ENCODE data around the gene TMEM150C. TPM values are rescaled to one million over a fixed set of nuclear protein-coding genes. Genes with fewer than 3 reads are reported as not detected.

The TMEM150C gene
- total RNA-seq, 1 donor from 2014 or later, result 7.3 TPM

GRCh38 chr4:82489987-82490386 is 71.8 kb downstream of the TMEM150C start:
- H3K36me3 Mint-ChIP-seq (ENCODE audit: insufficient read depth), result peaks cover 2% of the 10 kb centered on the region
- no peak overlapping the region for H3K27ac Mint-ChIP-seq
- H3K4me3 Mint-ChIP-seq (ENCODE audit: low read depth), result no peak overlapping the region
- H3K27me3 Mint-ChIP-seq, result no peaks in the 10 kb centered on the region
- H3K4me1 Mint-ChIP-seq (ENCODE audit: low read depth), result no peaks in the 10 kb centered on the region
- no peaks in the 10 kb centered on the region for H3K9me3 Mint-ChIP-seq (ENCODE audit: low read depth)
- TF ChIP-seq CTCF (IDR thresholded peaks at IDR 0.05; ENCODE audit: unreplicated experiment), result no peak
- no peak for DNase-seq (ENCODE audit: low spot score, unreplicated experiment)

DNA sequence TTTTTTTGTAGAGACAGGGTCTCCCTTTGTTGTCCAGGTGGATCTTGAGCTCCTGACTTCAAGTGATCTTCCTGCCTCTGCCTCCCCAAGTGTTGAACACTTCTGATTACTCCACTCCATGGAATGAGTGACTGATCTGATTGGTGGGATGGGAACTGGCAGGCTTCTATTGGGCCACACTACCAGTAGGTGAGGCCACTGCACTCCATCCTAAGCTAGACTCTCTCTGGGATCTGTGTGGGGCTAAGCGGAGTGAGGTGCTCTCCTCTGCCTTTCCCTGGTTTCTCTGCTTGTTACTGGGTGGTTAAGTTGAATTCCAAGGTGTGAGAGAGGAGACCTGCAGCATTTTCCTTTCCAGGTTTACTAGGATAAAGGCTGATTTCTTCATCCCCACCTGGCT is 72.7 kb downstream of the TMEM150C start:
- Mint-ChIP-seq H3K27me3 (no peaks in the 10 kb centered on the region), H3K36me3 (ENCODE audit: insufficient read depth) (peaks cover 2% of the 10 kb centered on the region), H3K9me3 (ENCODE audit: low read depth) (no peaks in the 10 kb centered on the region), H3K4me3 (ENCODE audit: low read depth) (no peak overlapping the region), H3K4me1 (ENCODE audit: low read depth) (no peaks in the 10 kb centered on the region), H3K27ac (no peak overlapping the region)
- no peak for TF ChIP-seq CTCF (IDR thresholded peaks at IDR 0.05; ENCODE audit: unreplicated experiment)
- no peak for DNase-seq (ENCODE audit: low spot score, unreplicated experiment)

- Mint-ChIP-seq H3K4me1 (ENCODE audit: low read depth) (no peaks in the 10 kb centered on the region), H3K27ac (no peak overlapping the region), H3K27me3 (no peaks in the 10 kb centered on the region), H3K36me3 (ENCODE audit: insufficient read depth) (peaks cover 2% of the 10 kb centered on the region), H3K4me3 (ENCODE audit: low read depth) (no peak overlapping the region), H3K9me3 (ENCODE audit: low read depth) (no peaks in the 10 kb centered on the region)
- DNase-seq (ENCODE audit: low spot score, unreplicated experiment), result no peak
- TF ChIP-seq CTCF (IDR thresholded peaks at IDR 0.05; ENCODE audit: unreplicated experiment), result no peak
Observed at GRCh38 chr4:82484996-82485783, 76.6 kb downstream of the TMEM150C start.

DNA sequence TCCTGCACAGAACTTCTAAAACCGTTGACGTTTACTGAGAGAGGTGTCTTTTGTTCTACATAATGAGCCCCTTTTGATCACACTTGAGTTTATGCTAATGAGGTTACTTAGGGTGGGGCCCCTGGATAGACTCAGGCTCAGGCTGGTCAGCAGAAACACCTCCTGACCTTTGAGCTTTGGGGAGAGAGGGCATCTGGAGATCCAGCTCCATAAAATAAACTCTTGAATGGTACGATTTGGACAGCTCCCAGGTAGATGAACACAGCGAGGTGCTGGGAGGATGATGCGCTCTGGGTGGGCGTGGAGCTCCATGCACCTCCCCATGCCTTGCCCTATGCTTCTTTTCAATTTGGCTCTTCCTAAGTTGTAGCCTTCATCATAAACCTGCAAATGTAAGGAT is 79.4 kb downstream of the TMEM150C start:
- DNase-seq (ENCODE audit: low spot score, unreplicated experiment), result no peak
- Mint-ChIP-seq H3K9me3 (ENCODE audit: low read depth) (peaks cover 5% of the 10 kb centered on the region), H3K4me3 (ENCODE audit: low read depth) (no peak overlapping the region), H3K27ac (no peak overlapping the region), H3K36me3 (ENCODE audit: insufficient read depth) (peaks cover 2% of the 10 kb centered on the region), H3K4me1 (ENCODE audit: low read depth) (no peaks in the 10 kb centered on the region), H3K27me3 (no peaks in the 10 kb centered on the region)
- TF ChIP-seq CTCF (IDR thresholded peaks at IDR 0.05; ENCODE audit: unreplicated experiment), result no peak

- H3K27ac Mint-ChIP-seq, result no peak overlapping the region
- H3K9me3 Mint-ChIP-seq (ENCODE audit: low read depth), result peaks cover 5% of the 10 kb centered on the region
- H3K4me1 Mint-ChIP-seq (ENCODE audit: low read depth), result no peaks in the 10 kb centered on the region
- no peaks in the 10 kb centered on the region for H3K27me3 Mint-ChIP-seq
- no peaks in the 10 kb centered on the region for H3K36me3 Mint-ChIP-seq (ENCODE audit: insufficient read depth)
- H3K4me3 Mint-ChIP-seq (ENCODE audit: low read depth), result no peak overlapping the region
- DNase-seq (ENCODE audit: low spot score, unreplicated experiment), result no peak
- TF ChIP-seq CTCF (IDR thresholded peaks at IDR 0.05; ENCODE audit: unreplicated experiment), result no peak
Observed at GRCh38 chr4:82481506-82481840, 80.3 kb downstream of the TMEM150C start.

All from progenitor cell of endocrine pancreas (in vitro differentiated cells).